Esophagus (tissue), 2 donors: Measurements from ENCODE around the gene TXNRD1. TPM values are rescaled to one million over a fixed set of nuclear protein-coding genes. Genes with fewer than 3 reads are reported as not detected.
A peak's percentile ranks its signal among the peaks of the same experiment; 100 is the strongest.

Source experiments
- H3K27ac ChIP-seq, 2 donors: one replicate each; pipeline ENCODE4 v1.5.1; 2013; ENCODE audit warnings: low read depth in 2 of 2, mild to moderate bottlenecking in 2 of 2, inconsistent platforms in 1 of 2, low read length in 1 of 2, moderate library complexity in 1 of 2
- H3K27me3 ChIP-seq, 2 donors: one replicate each; pipeline ENCODE4 v1.6.1; 2013; ENCODE audit warnings: low read length in 2 of 2, control low read depth in 1 of 2, mild to moderate bottlenecking in 1 of 2; ENCODE audit not compliant: insufficient read depth in 2 of 2, control insufficient read depth in 1 of 2
- H3K36me3 ChIP-seq, 2 donors: one replicate each; pipeline ENCODE4 v1.6.1; 2013; ENCODE audit warnings: low read length in 1 of 2; ENCODE audit not compliant: control insufficient read depth in 2 of 2, insufficient read depth in 2 of 2
- H3K4me1 ChIP-seq, 2 donors: one replicate each; pipeline ENCODE4 v1.6.1; 2013; ENCODE audit warnings: low read length in 1 of 2; ENCODE audit not compliant: control insufficient read depth in 2 of 2, insufficient read depth in 2 of 2
- H3K4me3 ChIP-seq, 2 donors: one replicate each; pipeline ENCODE4 v1.5.1; 2013; ENCODE audit warnings: low read length in 2 of 2, mild to moderate bottlenecking in 2 of 2, low read depth in 1 of 2, moderate library complexity in 1 of 2
- H3K9me3 ChIP-seq, 2 donors: one replicate each; pipeline ENCODE4 v1.6.1; 2013; ENCODE audit warnings: mild to moderate bottlenecking in 2 of 2, low read depth in 1 of 2, low read length in 1 of 2, moderate library complexity in 1 of 2; ENCODE audit not compliant: control insufficient read depth in 2 of 2, insufficient read depth in 1 of 2
- WGBS, 2 donors: extraction: QIAGEN DNeasy Blood & Tissue Kit; methylation state at CpG; one replicate each; pipeline ENCODE4 v1.1.7; 2013; 5-methylcytosine and 5-hydroxymethylcytosine counted together
- polyA plus RNA-seq, 2 donors: library from polyadenylated mRNA; stranded (reverse); fragments of 200-250 nt; gene quantifications; one replicate each; pipeline ENCODE4 v1.2.3, GENCODE V29; 2013
- donor health status: healthy with polysubstance abuse.
- donor health status: Bipolar disorder and iron deficiency.

The TXNRD1 gene
- polyA plus RNA-seq, 2 donors: 8.8 to 20.0 TPM

DNA sequence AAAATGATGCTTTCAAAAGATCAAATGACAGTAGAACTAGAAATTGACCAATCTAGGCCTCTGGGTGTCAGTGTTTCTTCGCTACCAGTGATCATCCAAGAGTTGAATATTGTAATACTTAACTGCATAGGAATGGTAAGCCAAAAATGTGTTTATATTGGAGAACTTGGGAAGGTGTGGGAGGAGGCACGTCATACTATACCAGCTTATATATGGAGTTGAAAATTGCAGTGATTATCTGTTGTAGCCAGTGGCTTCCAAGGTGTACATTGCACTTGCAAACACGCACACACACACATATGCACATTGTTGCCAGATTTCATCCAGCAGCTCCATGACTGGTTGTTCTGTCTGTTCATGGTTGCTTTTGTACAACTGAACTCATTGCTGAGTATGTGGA is 124.1 kb downstream of the TXNRD1 start:
- Histone ChIP-seq H3K36me3 (peaks cover 9 to 13% of the 10 kb centered on the region in 2 donors), H3K9me3 (no peaks in the 10 kb centered on the region), H3K4me1 (no peaks in the 10 kb centered on the region), H3K4me3 (no peak overlapping the region), H3K27ac (no peak overlapping the region), H3K27me3 (no peaks in the 10 kb centered on the region)
- 73 to 77% methylated on average over 3 of the region's 3 CpGs for WGBS, 2 donors

DNA sequence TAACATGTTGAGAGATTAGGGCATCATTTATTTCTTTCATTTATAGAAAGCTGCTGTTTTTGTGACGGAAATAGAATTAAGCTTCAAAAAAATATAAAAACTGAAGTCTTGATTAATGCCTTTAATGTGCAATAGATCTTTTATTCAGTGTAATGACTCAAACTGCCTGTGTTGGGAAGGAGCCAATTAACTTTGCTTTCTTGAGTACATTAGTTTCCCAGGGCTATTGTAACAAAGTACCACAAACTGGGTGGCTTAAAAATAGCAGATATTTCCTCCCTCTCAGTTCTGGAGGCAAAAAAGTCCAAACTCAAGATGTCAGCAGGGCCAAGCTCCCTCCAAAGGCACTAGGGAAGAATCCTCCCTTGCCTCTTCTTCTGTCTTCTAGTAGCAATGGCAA is 124.6 kb downstream of the TXNRD1 start:
- H3K4me3 ChIP-seq: no peak overlapping the region
- H3K27me3 ChIP-seq: no peaks in the 10 kb centered on the region
- 36 to 63% methylated on average over 1 of the region's 1 CpG for WGBS, 2 donors
- peaks cover 9 to 13% of the 10 kb centered on the region in 2 donors for H3K36me3 ChIP-seq
- H3K4me1 ChIP-seq: no peaks in the 10 kb centered on the region
- H3K9me3 ChIP-seq: no peaks in the 10 kb centered on the region
- H3K27ac ChIP-seq: no peak overlapping the region

DNA sequence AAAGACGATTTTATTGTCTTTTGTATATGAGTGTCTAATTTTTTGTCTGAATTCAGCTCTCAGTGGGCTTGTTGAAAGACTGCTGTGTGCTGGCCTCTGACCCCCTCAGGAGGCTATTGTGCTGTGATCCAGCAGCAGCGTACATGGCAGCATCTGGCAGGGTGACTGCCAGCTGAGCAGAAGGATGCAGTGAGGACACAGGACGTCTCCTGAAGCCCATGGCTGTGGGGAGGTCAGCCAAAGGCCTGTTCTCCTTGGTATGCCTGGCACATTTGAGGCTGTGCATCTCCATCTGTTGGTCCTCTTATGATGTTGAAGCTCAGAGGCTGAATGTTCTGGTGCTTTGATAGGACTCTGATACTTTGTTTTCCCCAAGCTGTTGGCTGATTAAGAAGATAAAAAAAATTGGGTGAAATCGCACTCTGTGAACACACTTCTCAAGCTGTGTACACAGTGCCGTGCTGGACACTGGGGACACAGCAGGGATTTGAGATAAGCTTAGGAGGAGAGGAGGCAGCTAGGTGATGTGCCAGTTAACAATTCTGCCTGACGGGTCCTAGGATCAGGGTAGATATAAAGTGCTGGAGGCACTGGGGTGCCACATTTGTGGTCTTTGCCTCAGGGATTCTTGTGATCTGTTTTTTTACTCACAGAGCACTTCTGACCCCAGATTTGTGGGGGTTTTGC is 125.5 kb downstream of the TXNRD1 start:
- 78 to 79% methylated on average over 6 of the region's 6 CpGs for WGBS, 2 donors
- Histone ChIP-seq H3K36me3 (peaks cover 9 to 13% of the 10 kb centered on the region in 2 donors), H3K27ac (peak overlapping the region in 1 of 2 donors; percentile 10), H3K27me3 (no peaks in the 10 kb centered on the region), H3K9me3 (no peaks in the 10 kb centered on the region), H3K4me1 (no peaks in the 10 kb centered on the region), H3K4me3 (no peak overlapping the region)

DNA sequence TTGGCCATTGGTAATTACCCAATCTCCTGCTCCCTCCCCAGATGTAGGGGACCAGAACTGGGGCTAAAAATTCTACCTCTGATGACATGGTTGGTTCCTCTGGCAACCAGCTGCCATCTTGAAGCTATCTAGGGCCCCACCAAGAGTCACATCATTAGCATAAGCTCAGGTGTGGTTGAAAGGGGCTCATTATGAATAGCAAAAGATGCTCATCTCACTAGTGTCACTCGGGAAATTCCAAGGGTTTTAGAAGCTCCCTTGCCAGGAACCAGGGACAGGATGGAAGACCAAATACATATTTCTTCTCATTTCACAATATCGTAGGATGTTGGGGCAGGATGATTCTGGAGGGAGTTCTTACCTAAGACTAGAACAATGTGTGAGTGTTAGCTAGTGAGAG is 126.6 kb downstream of the TXNRD1 start:
- Histone ChIP-seq H3K9me3 (no peaks in the 10 kb centered on the region), H3K27ac (no peak overlapping the region), H3K27me3 (no peaks in the 10 kb centered on the region), H3K4me3 (no peak overlapping the region), H3K4me1 (no peaks in the 10 kb centered on the region), H3K36me3 (peaks cover 9 to 12% of the 10 kb centered on the region in 2 donors)
- WGBS, 2 donors: 95% methylated on average over 2 of the region's 2 CpGs

- no peak overlapping the region for H3K4me3 ChIP-seq
- H3K36me3 ChIP-seq: peaks cover 9 to 13% of the 10 kb centered on the region in 2 donors
- H3K4me1 ChIP-seq: no peaks in the 10 kb centered on the region
- H3K27ac ChIP-seq: no peak overlapping the region
- no peaks in the 10 kb centered on the region for H3K27me3 ChIP-seq
- 92 to 94% methylated on average over 12 of the region's 12 CpGs for WGBS, 2 donors
- no peaks in the 10 kb centered on the region for H3K9me3 ChIP-seq
Observed at GRCh38 chr12:104342635-104343249, 127.2 kb downstream of the TXNRD1 start.

DNA sequence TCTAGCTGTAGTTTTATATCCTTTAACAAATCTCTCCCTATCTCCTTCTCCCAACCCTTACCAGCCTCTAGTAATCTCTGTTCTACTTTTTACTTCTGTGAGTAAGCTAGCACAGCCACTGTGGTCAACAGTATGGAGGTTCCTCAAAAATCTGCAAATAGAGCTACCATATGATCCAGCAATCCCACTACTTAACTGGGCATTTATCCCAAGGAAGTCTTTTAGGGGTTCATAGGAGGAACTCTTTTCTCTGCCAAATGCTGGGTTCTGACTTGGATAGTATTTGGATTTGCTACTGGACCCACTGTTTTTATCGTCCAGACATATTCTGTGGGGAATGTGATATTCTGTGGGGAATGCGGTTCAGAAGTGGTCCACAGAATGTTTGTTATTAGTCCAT is 129.1 kb downstream of the TXNRD1 start:
- H3K4me3 ChIP-seq: no peak overlapping the region
- H3K4me1 ChIP-seq: no peaks in the 10 kb centered on the region
- H3K9me3 ChIP-seq: no peaks in the 10 kb centered on the region
- H3K36me3 ChIP-seq: peaks cover 13 to 16% of the 10 kb centered on the region in 2 donors
- no peak overlapping the region for H3K27ac ChIP-seq
- WGBS, 2 donors: 83 to 87% methylated on average over 2 of the region's 2 CpGs
- H3K27me3 ChIP-seq: no peaks in the 10 kb centered on the region

DNA sequence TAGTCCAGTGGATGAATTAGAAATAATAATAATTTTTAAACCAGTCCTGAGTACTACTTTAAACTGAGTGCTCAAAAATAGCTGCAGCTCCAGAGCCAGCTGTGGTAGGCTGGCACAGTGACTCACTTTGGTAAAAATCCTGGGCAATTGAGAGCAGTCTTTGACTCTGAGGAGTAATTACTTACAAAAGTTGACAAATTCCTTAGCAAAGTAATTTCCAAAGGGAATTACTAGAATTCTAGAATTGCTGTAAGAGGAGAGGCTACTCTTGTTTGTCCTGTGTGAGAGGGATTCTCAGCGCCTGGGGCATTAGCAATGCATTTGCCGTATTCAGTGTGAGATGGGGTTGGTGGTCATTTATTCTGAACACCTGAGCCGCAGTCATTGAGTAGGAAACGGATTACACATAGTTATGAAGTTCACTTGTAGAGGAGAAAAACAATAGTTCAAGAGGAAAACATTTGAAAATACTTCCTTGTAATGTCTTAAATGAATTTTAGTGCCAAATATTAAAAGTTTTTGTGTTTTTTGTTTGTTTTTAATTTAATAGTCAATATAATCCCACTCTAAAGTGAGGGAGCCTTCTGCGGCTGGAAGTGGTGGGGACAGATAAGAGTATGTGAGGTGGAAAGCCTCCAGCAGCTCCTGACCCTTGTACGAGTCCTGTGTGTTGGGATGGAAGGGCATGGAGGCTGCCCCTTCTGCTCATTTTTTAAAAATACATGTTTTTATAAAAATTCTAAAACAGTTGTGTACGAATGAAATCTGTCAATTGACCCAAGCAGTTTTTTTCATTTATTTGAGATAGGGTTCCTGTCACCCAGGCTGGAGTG is 129.9 kb downstream of the TXNRD1 start:
- Histone ChIP-seq H3K4me1 (no peaks in the 10 kb centered on the region), H3K4me3 (no peak overlapping the region), H3K27ac (no peak overlapping the region), H3K27me3 (no peaks in the 10 kb centered on the region), H3K9me3 (no peaks in the 10 kb centered on the region), H3K36me3 (peaks cover 13 to 14% of the 10 kb centered on the region in 2 donors)
- WGBS, 2 donors: 93 to 94% methylated on average over 7 of the region's 7 CpGs

GRCh38 chr12:104347374-104348075 is 131.9 kb downstream of the TXNRD1 start:
- Histone ChIP-seq H3K27me3 (no peaks in the 10 kb centered on the region), H3K4me1 (no peaks in the 10 kb centered on the region), H3K4me3 (no peak overlapping the region), H3K27ac (no peak overlapping the region), H3K36me3 (peaks cover 3 to 17% of the 10 kb centered on the region in 2 donors), H3K9me3 (no peaks in the 10 kb centered on the region)
- WGBS, 2 donors: 83 to 85% methylated on average over 5 of the region's 5 CpGs

DNA sequence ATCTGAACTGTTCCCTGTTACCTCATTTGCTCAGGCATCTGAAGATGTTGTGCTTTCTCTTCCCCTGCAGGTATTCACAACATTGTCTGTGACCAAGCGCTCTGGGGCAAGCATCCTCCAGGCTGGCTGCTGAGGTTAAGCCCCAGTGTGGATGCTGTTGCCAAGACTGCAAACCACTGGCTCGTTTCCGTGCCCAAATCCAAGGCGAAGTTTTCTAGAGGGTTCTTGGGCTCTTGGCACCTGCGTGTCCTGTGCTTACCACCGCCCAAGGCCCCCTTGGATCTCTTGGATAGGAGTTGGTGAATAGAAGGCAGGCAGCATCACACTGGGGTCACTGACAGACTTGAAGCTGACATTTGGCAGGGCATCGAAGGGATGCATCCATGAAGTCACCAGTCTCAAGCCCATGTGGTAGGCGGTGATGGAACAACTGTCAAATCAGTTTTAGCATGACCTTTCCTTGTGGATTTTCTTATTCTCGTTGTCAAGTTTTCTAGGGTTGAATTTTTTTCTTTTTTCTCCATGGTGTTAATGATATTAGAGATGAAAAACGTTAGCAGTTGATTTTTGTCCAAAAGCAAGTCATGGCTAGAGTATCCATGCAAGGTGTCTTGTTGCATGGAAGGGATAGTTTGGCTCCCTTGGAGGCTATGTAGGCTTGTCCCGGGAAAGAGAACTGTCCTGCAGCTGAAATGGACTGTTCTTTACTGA is 132.9 kb downstream of the TXNRD1 start:
- Histone ChIP-seq H3K27ac (no peak overlapping the region), H3K4me3 (no peak overlapping the region), H3K4me1 (no peaks in the 10 kb centered on the region), H3K36me3 (peaks cover 3 to 17% of the 10 kb centered on the region in 2 donors), H3K9me3 (no peaks in the 10 kb centered on the region), H3K27me3 (no peaks in the 10 kb centered on the region)
- WGBS, 2 donors: 93 to 94% methylated on average over 11 of the region's 11 CpGs
